Lower lobe of right lung (tissue), 2 donors: ENCODE data around the gene MRM2. TPM values are rescaled to one million over a fixed set of nuclear protein-coding genes. Genes with fewer than 3 reads are reported as not detected.

Experiments
- ATAC-seq, 2 donors: fragments of 200-7000 bp; cut with Tn5 transposase; one replicate each; pipeline ENCODE4 v1.9.1; 2020 to 2022; ENCODE audit warnings: mild to moderate bottlenecking in 2 of 2, moderate library complexity in 2 of 2
- DNase-seq: peaks from one replicate; pipeline ENCODE4 v3.0.0-alpha.2; 2020
- H3K27ac ChIP-seq: fragments of 200-600 bp; one replicate; pipeline ENCODE4 v1.8.0; 2022
- H3K27me3 ChIP-seq: fragments of 200-600 bp; one replicate; pipeline ENCODE4 v1.8.0; 2022; ENCODE audit warnings: low read depth
- H3K36me3 ChIP-seq: fragments of 200-600 bp; one replicate; pipeline ENCODE4 v1.8.0; 2022; ENCODE audit warnings: mild to moderate bottlenecking
- H3K4me1 ChIP-seq: fragments of 200-600 bp; one replicate; pipeline ENCODE4 v1.8.0; 2022
- H3K4me3 ChIP-seq: fragments of 200-600 bp; one replicate; pipeline ENCODE4 v1.8.0; 2022; ENCODE audit warnings: mild to moderate bottlenecking
- H3K9me3 ChIP-seq: fragments of 200-600 bp; one replicate; pipeline ENCODE4 v1.8.0; 2022
- intact Hi-C: fragments of 100-400 bp; cut with DNase I; formaldehyde crosslinking; loops from one replicate; pipeline ENCODE4 v1.11.0; 2022
- total RNA-seq: library from RNA; stranded (reverse); fragmentation: NEBNext Ultra II Directional; extraction: Animal tissue kit (Norgen Biotek cat#: 25700); gene quantifications from one replicate; pipeline ENCODE4 v1.2.1, GENCODE V29; 2021
- TF ChIP-seq, protein P1 (sequence below): fragments of 200-600 bp; IDR thresholded peaks from one replicate; pipeline ENCODE4 v1.8.0; 2022; ENCODE audit warnings: antibody characterized with exemption, mild to moderate bottlenecking
- donor health status: DM: no; HTN: yes; CAD: no; lungs with severe emphysema.

Gene MRM2
- total RNA-seq, 1 donor from 2014 or later = 22.6 TPM

DNA sequence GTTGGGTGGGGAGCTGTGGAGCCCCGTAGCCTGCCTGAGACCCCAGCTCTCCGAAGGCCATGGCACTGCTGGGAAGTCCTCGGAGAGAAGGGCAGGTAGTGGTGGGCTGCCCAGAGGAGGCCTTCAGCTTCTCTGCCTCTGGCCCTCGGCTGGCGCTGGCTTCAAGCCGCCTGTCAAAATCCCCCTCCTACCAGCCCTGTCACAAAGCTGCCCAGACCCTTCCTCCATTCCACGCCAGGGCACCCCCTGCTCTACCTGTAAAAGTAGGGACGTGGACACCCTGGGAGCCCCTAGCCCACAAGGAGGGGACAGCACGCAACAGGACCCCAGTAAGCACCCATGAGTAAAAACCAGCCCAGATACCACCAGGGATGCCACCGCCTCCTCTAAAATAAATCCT is 40.9 kb downstream of the MRM2 start:
- no peak overlapping the region for H3K27ac ChIP-seq
- TF ChIP-seq, protein P1, sequence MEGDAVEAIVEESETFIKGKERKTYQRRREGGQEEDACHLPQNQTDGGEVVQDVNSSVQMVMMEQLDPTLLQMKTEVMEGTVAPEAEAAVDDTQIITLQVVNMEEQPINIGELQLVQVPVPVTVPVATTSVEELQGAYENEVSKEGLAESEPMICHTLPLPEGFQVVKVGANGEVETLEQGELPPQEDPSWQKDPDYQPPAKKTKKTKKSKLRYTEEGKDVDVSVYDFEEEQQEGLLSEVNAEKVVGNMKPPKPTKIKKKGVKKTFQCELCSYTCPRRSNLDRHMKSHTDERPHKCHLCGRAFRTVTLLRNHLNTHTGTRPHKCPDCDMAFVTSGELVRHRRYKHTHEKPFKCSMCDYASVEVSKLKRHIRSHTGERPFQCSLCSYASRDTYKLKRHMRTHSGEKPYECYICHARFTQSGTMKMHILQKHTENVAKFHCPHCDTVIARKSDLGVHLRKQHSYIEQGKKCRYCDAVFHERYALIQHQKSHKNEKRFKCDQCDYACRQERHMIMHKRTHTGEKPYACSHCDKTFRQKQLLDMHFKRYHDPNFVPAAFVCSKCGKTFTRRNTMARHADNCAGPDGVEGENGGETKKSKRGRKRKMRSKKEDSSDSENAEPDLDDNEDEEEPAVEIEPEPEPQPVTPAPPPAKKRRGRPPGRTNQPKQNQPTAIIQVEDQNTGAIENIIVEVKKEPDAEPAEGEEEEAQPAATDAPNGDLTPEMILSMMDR = no peak
- ATAC-seq (no peak), DNase-seq (no peak)
- no peak overlapping the region for H3K4me3 ChIP-seq
- no peaks in the 10 kb centered on the region for H3K27me3 ChIP-seq
- intact Hi-C loops = no loop called here
- no peaks in the 10 kb centered on the region for H3K9me3 ChIP-seq
- H3K36me3 ChIP-seq = peaks cover 39% of the 10 kb centered on the region
- no peaks in the 10 kb centered on the region for H3K4me1 ChIP-seq

DNA sequence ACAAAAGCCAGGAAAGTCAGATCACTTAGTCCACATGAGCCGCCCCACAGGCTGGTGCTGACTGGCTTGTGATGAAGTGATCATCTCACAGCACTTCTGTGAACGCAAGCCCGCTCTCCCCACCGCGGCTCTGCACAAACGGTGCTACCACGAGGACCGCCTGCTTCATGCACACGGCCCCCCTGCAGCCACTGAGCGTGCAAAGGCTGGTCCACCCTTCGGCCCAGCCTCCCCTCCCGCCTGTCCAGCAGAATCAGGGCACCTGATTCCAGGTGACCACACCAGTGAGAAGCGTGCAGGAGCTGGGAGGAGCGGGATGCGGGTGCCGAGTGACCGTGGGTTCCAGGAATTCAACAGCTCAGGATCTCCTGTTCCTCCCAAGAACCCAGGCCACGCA is 41.4 kb downstream of the MRM2 start:
- intact Hi-C loops = no loop called here

GRCh38 chr7:2199956-2200583 is 41.9 kb downstream of the MRM2 start:
- H3K4me3 ChIP-seq = no peak overlapping the region
- peaks cover 8% of the 10 kb centered on the region for H3K9me3 ChIP-seq
- peaks cover 46% of the 10 kb centered on the region for H3K36me3 ChIP-seq
- intact Hi-C loops = no loop called here
- H3K27ac ChIP-seq = no peak overlapping the region
- no peaks in the 10 kb centered on the region for H3K4me1 ChIP-seq
- H3K27me3 ChIP-seq = no peaks in the 10 kb centered on the region
- DNase-seq (no peak), ATAC-seq (no peak)
- TF ChIP-seq, protein P1 = no peak

More for the DNA sequence above, 41.4 kb downstream of the MRM2 start:
- no peaks in the 10 kb centered on the region for H3K4me1 ChIP-seq
- H3K9me3 ChIP-seq = peaks cover 3% of the 10 kb centered on the region
- no peak overlapping the region for H3K4me3 ChIP-seq
- H3K36me3 ChIP-seq = peaks cover 45% of the 10 kb centered on the region
- no peak overlapping the region for H3K27ac ChIP-seq
- ATAC-seq = no peak
- no peaks in the 10 kb centered on the region for H3K27me3 ChIP-seq
- TF ChIP-seq, protein P1 = no peak
- no peak for DNase-seq

DNA sequence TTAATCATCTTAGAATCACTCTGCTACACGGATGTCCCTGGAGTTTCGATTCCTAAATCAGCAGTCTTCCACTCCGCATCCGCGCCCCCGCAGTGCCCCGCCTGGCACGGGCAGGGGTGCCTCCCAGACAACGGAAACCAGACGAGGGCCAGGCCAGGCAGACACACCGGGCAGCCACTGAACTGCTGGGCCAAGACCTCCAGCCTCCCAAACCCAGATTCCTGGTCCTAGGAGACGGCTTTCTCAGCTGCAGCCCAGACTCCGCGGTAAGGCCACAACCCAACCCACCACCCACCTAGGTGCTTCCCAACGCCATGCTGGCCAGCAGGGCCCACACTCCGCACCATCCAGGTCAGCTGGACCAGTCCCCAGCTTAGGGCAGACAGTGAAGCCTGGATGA is 42.5 kb downstream of the MRM2 start:
- DNase-seq = no peak
- TF ChIP-seq, protein P1 = no peak
- Histone ChIP-seq H3K27me3 (no peaks in the 10 kb centered on the region), H3K4me1 (no peaks in the 10 kb centered on the region), H3K9me3 (peaks cover 10% of the 10 kb centered on the region), H3K27ac (no peak overlapping the region), H3K4me3 (no peak overlapping the region), H3K36me3 (peaks cover 46% of the 10 kb centered on the region)
- no peak for ATAC-seq
- intact Hi-C loops = no loop called here

DNA sequence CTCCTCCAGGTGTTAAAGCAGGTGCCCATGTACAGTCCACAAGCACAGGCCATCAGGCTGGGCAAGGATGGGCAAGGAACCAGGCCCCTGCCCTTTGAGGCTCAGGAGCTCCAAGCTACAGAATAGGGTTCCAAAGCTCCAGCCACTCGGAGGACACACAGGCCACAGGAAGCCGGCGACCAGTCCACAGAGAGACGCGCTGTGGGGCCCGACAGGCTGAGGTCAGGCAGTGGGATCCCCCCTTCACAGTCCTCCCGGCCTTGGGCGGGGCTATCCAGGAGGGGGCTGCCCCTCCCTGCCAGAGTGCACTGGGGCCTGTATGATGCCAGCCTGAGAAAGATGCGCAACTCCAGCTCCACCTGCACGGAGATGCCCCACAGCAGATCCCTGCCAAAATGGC is 43.2 kb downstream of the MRM2 start:
- peak in 1 of 2 donors; percentile 4 for ATAC-seq
- Histone ChIP-seq H3K27me3 (no peaks in the 10 kb centered on the region), H3K4me1 (no peaks in the 10 kb centered on the region), H3K27ac (no peak overlapping the region), H3K36me3 (peaks cover 43% of the 10 kb centered on the region), H3K9me3 (peaks cover 10% of the 10 kb centered on the region), H3K4me3 (no peak overlapping the region)
- intact Hi-C loops = no loop called here
- DNase-seq = no peak
- TF ChIP-seq, protein P1 = no peak
